ENCODE data around the gene EML5.

DNA sequence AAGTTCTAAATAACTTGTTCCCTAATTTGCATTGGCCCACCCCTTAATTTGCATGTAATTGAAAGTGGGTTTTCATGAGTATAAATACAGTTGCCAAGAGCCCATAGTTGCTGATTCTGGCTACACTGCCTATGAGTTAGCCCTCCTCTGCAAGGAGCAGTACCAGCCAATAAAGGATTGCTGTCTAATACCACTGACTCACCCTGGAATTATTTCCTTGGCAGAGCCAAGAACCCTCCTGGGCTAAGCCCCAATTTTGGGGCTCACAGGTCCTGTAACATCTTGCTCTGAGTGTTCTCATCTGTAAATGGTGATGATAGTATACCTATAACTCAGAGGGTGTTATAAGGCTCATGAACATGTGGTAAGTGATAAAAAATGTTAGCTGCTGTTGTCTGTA, 38.5 kb upstream of the EML5 start:
- TF ChIP-seq, protein P1, sequence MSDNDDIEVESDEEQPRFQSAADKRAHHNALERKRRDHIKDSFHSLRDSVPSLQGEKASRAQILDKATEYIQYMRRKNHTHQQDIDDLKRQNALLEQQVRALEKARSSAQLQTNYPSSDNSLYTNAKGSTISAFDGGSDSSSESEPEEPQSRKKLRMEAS (IDR thresholded peaks at IDR 0.05), result no peak
- TF ChIP-seq, protein P2, sequence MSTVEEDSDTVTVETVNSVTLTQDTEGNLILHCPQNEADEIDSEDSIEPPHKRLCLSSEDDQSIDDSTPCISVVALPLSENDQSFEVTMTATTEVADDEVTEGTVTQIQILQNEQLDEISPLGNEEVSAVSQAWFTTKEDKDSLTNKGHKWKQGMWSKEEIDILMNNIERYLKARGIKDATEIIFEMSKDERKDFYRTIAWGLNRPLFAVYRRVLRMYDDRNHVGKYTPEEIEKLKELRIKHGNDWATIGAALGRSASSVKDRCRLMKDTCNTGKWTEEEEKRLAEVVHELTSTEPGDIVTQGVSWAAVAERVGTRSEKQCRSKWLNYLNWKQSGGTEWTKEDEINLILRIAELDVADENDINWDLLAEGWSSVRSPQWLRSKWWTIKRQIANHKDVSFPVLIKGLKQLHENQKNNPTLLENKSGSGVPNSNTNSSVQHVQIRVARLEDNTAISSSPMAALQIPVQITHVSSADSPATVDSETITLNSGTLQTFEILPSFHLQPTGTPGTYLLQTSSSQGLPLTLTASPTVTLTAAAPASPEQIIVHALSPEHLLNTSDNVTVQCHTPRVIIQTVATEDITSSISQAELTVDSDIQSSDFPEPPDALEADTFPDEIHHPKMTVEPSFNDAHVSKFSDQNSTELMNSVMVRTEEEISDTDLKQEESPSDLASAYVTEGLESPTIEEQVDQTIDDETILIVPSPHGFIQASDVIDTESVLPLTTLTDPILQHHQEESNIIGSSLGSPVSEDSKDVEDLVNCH (CRISPR knock-in tag; IDR thresholded peaks at IDR 0.05), result no peak
- TF ChIP-seq, protein P3, sequence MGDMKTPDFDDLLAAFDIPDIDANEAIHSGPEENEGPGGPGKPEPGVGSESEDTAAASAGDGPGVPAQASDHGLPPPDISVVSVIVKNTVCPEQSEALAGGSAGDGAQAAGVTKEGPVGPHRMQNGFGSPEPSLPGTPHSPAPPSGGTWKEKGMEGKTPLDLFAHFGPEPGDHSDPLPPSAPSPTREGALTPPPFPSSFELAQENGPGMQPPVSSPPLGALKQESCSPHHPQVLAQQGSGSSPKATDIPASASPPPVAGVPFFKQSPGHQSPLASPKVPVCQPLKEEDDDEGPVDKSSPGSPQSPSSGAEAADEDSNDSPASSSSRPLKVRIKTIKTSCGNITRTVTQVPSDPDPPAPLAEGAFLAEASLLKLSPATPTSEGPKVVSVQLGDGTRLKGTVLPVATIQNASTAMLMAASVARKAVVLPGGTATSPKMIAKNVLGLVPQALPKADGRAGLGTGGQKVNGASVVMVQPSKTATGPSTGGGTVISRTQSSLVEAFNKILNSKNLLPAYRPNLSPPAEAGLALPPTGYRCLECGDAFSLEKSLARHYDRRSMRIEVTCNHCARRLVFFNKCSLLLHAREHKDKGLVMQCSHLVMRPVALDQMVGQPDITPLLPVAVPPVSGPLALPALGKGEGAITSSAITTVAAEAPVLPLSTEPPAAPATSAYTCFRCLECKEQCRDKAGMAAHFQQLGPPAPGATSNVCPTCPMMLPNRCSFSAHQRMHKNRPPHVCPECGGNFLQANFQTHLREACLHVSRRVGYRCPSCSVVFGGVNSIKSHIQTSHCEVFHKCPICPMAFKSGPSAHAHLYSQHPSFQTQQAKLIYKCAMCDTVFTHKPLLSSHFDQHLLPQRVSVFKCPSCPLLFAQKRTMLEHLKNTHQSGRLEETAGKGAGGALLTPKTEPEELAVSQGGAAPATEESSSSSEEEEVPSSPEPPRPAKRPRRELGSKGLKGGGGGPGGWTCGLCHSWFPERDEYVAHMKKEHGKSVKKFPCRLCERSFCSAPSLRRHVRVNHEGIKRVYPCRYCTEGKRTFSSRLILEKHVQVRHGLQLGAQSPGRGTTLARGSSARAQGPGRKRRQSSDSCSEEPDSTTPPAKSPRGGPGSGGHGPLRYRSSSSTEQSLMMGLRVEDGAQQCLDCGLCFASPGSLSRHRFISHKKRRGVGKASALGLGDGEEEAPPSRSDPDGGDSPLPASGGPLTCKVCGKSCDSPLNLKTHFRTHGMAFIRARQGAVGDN (CRISPR knock-in tag; IDR thresholded peaks at IDR 0.05), result no peak
- TF ChIP-seq ZNF781 (CRISPR knock-in tag; IDR thresholded peaks at IDR 0.05; ENCODE audit: borderline replicate concordance, not compliant biosample characterization), result no peak
